Stimulated activated CD8-positive, alpha-beta memory T cell treated with anti-CD3 and anti-CD28 coated beads, Interleukin-12 subunit alpha, Interleukin-12 subunit beta, amount 100 ng/mL, for 24 hours (primary cell): Measurements from ENCODE around the gene UMODL1.

ENCODE experiments used
- DNase-seq: peaks from one replicate; pipeline ENCODE4 v3.0.0-alpha.2; 2020; ENCODE audit errors: extremely low read depth

Gene UMODL1

GRCh38 chr21:42129300-42130266, 58.5 kb downstream of the UMODL1 start:
- DNase-seq = no peak

DNA sequence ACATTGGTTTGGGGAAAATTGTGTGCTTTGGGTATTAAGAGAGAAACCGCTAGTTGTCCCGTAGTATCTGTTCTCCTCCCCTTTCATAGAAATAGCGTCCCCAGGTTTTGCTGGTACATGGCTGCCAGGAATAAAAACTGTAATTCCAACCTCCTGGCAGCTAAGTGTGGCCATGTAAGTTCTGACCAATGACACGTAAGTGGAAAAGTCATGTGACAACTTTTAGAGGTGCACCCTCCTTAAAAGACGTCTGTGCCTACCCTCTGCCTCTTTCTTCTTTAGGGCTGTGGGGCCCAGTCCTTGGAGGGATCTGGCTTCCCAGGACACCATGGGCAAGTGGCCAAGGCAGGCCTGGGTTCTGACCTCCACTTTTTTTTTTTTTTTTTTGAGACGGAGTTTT, 59.3 kb downstream of the UMODL1 start:
- DNase-seq = no peak

- DNase-seq = no peak
Observed at GRCh38 chr21:42132183-42132582, 61.1 kb downstream of the UMODL1 start.

DNA sequence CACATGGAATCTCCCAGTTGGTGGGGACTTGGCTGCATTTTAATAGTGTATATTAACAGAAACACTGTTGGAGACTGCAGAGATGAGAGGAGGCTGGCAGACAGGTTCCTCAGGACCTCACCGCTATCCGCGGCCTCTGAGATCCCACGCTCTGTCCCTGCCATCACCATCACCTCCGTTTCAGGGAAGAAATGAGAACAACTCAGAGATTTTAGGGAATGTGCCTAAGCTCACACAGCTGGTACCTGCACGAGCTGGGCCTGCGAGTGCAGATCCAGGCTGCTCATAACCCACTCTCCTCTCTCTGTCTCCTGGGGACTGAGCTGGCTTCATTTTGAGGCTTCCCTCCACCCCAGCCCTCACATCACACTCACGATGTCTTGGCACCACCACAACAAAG, 62.0 kb downstream of the UMODL1 start:
- no peak for DNase-seq

DNA sequence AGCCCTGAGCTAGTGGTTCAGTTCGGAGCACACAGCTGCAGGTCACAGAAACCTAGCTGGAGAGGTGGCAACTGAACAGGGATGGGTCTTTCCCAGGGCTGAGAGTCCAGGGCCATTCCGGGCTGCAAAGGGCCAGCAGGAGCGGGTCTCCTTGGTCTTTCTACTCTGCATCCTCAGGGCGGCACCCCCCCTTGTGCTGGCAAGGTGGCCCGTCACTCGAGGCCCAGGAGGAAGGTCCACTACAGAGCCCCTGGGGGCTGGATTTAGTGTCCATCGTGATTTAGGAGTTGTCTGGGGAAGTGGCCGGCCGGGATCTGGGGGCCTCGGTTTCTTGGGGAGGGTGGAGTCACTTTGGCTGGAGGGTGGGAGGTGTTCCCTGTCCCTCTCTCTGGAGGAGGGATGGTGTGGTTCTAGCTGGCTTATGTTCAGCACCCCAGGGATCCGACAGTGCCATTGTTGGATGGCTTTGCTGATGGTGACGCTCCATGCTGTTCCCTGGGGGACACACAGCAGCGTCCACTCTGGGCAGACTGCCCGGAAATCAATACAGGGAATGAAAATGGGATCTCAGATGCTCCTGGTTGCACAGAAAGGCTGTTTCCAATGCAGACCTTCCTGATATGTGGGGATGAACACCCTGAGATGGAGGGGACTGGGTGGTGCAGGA, 64.4 kb downstream of the UMODL1 start:
- no peak for DNase-seq

DNA sequence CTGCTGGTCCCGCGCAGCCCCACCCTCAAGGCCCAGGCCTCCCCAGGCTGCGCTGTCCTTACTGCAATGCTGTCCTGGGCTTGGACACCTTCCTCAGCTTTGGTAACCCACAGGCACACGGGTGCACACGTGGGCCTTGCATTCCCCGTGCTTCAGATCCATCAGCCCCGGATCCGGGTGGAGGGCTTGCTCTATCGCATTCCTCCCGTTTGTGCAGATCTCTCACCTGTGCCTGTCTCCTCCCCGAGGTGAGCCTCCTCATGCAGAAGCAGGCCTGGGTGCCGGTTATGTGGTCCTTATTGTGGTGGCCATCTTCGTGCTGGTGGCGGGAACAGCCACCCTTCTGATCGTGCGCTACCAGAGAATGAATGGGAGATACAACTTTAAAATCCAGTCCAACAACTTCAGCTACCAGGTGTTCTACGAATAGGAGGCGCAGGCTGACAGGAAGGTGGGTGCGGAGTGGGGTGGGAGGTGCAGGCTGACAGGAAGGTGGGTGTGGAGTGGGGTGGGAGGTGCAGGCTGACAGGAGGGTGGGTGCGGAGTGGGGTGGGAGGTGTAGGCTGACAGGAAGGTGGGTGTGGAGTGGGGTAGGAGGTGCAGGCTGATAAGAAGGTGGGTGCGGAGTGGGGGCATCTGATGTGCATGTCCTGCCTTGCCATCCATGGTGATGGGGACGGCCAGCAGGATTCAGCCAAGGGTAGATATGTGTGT, 66.2 kb downstream of the UMODL1 start:
- DNase-seq = no peak

- DNase-seq = no peak
Observed at GRCh38 chr21:42140196-42140934, 69.2 kb downstream of the UMODL1 start.

DNA sequence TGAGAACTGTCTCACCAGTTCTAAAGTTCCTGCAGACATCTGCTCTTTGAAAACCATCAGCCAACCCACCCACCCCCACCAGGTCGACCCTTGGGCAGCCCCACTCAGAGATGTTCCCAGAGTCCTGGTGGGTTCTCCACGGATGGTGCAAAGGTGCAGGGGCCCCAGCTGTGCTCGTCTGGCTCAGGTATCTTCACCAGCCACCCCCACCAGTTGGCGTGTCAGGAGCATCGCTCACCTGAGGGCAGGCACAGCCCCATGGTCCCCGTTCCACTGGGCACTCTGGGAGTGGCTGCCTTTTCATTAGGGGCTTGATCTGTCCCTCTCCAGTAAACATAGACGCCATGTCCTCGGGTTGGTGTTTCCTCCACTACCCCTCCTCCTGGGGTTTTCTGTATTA, 70.5 kb downstream of the UMODL1 start:
- no peak for DNase-seq

- no peak for DNase-seq
Observed at GRCh38 chr21:42142141-42142540, 71.0 kb downstream of the UMODL1 start.

DNA sequence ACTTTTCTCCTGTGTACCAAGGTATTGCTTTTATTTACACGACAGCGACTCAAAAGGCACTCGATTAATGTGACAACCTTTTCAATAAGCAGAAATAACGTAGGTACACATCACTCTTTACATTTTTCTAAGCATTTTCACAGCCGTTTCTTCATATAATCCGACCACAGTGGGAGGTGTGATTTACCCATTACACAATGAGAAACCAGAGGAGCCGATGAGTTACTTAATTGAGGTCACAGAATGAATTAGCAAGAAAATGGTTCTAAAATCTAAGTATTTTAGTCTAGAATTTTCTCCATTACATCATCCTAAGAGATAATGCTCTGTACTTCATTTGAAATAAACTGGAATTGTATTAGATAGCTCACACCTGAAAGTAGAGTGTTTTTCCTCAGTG, 71.5 kb downstream of the UMODL1 start:
- no peak for DNase-seq

GRCh38 chr21:42143111-42143510, 72.0 kb downstream of the UMODL1 start:
- no peak for DNase-seq

GRCh38 chr21:42144221-42144620, 73.1 kb downstream of the UMODL1 start:
- DNase-seq = no peak

DNA sequence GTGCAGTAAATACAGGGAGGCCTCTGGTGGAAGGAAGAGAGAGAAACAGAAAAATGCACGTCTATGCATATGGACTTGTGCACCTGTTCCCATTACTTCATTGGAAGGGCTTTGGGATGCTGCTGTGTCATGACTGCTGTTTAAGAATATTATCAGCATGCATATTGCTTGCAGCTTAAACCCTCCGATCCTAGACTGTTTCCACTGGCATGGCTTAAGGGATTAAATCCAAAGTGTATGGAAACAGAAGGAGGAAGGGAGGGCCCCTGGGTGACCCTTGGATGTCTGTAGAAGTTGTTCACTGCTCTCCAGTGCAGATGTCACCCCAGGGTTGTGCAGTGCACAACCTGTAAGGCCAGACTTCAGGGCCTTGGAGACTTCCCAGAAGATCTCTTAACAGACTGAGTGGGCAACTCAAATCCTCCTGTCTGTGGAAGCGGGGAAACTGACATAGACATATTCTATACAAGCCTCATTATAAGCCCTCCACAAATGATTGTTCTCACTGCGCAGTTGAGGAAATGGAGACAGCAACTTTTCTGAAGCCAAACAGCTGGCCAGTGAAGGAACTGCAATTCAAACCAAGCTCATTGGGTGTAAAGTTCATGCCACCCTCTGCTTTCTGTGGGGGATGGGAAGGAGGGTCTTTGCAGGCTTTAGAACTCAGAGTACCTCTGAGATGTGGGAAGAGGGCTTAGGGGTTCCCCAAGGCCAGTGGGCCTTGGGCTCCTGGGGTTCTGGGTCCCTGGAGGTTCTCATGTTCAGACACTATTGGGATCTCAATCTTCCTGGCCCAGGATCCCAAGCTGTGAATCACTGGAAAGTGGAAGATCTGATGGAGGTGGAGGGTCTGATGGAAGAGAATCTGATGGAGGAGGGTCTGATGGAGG, 73.8 kb downstream of the UMODL1 start:
- DNase-seq = no peak

GRCh38 chr21:42145569-42146272, 74.6 kb downstream of the UMODL1 start:
- DNase-seq = no peak

DNA sequence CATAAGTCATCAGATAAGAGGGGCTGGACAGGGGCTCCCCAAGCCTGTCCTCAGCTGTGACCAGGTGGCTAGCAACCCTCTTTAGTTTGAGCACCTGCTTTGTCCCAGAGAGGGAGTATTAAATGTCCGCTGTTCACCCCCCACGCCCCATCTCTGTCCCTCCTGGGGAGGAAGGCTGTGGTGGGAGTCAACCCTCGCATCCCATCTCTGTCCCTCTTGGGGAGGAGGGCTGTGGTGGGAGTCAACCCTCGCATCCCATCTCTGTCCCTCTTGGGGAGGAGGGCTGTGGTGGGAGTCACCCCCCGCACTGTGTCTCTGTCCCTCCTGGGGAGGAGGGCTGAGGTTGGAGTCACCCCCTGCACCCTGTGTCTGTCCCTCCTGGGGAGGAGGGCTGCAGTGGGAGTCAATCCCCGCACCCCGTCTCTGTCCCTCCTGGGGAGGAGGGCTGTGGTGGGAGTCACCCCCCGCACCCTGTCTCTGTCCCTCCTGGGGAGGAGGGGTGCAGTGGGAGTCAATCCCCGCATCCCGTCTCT, 75.2 kb downstream of the UMODL1 start:
- no peak for DNase-seq

DNA sequence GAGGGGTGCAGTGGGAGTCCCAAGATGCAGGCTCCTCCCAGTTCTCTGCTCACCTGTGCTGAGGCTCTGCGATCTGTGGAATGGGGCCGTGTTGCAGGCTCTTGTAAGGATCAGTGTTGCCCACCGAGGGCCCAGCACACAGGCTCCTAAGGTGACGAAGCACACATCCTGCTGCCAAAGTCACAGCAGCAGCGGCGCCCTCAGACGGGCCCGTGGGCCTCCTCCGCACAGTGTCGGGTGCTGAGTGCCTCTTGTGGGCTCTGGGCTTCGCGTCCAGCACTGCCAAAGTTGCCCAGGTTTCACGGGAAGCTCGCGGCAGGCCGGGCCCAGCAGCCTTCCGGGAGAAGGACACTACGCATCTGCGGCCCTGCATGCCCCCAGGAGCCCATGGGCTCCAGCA, 75.7 kb downstream of the UMODL1 start:
- no peak for DNase-seq

DNA sequence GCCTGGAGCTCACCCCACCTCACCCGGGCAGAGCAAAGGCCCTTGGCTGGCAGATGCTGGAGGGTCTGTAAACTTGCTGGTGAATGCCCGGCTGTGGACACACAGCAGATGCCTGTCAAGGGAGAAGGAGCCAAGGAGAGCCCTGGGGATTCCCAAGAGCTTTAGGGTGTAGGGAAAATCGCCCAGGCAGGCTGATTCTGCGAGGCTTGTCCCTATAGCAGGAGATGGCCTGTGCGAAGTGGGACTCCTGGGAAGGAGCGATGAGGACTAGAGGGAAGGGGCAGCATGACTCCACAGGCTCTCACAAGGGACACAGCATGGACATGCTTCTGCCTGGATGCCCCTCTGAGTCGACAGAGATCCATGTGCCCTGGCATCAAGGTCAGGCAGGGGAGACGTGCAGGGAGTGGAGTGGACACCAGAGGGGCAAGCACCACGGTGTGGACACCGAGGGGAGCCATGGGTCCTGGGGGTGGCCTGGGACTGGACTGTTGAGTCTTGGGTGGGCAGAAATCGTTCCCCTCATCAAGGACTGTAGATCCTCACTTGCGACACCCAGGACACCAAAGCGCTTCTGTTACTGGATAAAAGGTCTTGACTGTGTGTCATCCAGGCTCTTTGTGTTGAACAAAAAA, 76.4 kb downstream of the UMODL1 start:
- no peak for DNase-seq

DNA sequence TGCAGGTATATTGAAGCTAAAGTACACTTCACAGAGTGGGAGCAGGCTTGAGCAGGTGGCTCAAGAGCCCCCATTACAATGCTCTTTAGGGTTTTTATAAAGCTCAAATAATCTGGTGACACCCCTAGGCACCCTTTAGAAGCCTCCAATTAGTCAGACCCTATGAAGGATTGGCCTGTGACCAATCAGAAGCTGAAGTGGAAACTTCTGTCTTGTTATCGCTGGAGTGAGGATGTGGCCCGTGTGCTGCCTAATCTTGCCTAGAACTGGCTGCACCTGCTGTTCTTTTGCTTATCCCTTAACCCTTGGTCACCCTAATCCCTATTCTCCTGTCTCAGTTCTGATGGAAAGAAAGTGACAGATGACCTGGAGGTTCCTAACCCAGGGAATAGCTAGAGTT, 77.0 kb downstream of the UMODL1 start:
- DNase-seq = no peak

GRCh38 chr21:42148584-42148983, 77.5 kb downstream of the UMODL1 start:
- no peak for DNase-seq
